Activated naive CD8-positive, alpha-beta T cell treated with anti-CD3 and anti-CD28 coated beads, Interleukin-2, amount 50 U/mL, for 16 hours (primary cell): ENCODE measurements around the gene TMEM263.
"Not testable (repeated sequence)": the region's sequence is repeated elsewhere in the genome, so short reads cannot be mapped to it uniquely, and the experiment has no call there.

Experiments used
- DNase-seq: peaks from one replicate; pipeline ENCODE4 v3.0.0-alpha.2; 2020; ENCODE audit warnings: low read depth, low spot score

TMEM263 gene

DNA sequence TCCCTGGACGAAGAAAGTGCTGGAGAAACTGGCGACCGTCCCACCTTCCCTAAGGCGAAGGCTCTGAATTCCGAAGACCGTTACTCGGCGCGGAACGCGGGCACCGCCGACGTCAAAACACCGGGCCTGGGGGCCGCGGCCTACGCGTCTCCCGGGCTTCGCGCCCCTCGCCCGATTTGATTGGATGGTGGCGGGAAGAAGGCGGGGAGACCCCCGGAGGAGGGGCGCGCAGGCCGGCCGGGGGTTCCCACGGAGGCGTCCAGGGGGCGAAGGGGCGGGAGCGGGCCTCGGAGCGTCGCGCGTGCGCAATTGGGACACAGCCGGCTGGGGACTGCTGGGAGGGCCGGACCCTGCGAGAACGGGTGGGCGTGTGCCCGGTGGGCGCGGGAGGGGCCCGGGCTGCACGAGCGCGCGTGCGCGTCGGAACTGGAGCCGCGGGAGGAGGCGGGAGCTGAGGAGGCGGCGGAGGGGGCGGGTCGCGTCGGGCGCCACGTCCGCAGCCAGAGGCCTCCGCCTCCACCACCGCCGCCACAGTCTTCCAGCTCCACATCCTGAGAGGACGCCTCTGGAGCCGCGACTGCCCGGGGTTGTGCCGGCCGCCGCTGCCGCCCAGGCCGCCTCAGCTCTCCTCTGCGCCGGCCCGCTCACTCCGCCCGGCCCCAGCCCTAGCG, at the start of gene TMEM263:
TSS of gene TMEM263 (plus strand) at position 531 of the 671 bp plus-strand sequence. CDS start 11,210 bp downstream, outside the sequence.
- peak; percentile 86 for DNase-seq

DNA sequence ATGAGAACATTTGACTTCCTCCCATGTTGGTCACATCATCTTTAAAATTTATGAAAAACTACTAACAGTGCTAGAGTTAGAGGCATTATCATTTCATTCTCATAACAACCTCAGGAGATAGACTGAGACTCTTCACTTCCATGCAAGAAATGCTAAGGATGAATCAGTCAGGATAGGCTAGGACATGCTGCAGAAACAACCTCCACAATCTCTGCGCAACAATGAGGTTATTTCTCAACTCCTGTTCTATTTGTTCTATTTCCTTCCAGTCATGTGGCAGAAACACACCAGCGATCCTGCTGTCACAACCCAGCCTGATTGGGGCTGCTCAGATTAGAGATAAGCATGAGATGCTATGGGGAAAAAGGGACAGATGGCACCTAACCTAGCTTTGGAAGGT, 49.0 kb upstream of the TMEM263 start:
- no peak for DNase-seq

DNA sequence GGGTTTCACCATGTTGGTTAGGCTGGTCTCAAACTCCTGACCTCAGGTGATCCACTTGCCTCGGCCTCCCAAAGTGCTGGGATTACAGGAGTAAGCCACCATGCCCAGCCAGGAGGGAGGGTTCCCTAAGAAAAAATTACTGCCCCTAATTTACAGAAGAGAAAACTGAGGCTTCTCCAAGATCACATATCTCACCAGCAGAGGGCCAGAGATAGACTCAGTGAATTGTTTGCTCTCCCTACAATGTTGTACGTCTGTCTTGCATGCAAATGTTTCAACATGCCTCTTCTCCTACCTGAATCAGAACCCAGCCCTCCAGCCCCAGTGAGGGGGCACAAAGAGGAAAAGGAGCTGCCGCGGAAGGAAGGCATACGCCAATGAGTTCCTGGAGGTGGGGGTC, 48.3 kb upstream of the TMEM263 start:
- no peak for DNase-seq

DNA sequence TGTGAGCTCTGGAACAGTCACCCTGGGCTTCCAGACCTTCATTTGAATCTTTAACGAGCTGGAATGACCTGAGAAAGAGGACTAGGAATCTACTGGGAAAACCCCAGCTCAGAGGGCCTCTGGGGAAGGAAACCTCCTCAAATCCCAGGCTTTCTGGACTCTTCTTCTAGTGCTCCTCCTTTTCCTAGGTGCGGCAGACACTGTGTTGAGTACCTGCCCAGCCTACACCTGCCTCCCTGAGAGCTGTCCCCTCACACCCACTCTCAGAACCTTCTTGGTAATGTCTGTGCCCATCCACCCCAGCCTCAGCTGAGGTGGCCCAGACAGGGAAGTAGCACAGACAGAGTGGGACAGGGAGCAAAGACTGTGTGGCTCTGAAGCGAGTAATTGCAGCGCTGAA, 47.9 kb upstream of the TMEM263 start:
- DNase-seq, result no peak

DNA sequence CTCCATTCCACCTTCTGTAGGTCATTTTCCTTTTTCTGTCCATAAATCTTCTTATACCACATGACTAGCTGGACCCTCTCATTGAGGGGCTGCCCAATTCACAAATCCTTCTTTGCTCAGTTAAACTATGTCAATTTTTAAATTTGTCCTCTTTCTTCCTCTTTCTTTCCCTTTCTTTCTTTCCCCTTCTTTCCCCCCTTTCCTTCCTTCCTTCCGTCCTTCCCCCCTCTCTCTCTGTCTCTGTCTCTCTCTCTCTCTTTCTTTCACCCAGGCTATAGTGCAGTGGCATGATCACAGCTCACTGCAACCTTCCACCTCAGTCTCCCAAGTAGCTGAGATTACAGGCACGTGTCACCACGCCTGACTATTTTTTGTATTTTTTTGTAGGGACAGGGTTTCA, 47.1 kb upstream of the TMEM263 start:
- no peak for DNase-seq

DNA sequence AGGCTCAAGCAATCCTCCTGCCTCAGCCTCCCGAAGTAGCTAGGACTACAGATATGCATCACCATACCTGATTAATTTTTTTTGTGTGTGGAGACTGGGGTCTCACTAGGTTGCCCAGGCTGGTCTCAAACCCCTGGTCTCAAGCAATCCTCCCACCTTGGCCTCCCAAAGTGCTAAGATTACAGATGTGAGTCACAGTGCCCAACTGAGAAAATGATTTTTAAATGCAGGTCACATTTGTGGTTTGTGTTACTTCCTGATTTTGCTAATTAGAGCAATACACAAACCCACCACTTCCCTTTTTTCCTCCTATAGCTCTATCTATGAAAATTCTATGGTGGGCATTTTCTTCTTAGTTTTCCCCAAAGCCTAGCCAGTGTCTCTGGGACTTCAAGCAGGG, 45.5 kb upstream of the TMEM263 start:
- no peak for DNase-seq

DNA sequence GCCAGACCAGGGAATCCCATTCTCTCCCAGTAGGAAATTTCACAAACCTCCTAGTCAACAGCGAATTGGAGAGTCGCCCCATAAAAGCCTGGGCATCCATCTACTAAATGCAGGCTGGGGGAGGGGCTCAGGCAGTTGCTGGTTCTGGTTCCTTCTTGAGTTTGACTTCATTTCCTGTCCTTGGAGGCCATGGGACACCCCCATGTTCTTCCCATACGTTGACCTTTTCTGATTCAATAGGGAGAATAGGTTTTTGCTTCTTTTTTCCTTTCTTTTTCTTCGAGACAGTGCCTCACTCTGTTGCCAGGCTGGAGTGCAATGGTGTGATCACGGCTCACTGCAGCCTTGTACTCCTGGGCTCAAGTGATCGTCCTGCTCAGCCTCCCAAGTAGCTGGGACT, 44.1 kb upstream of the TMEM263 start:
- DNase-seq, result no peak

DNA sequence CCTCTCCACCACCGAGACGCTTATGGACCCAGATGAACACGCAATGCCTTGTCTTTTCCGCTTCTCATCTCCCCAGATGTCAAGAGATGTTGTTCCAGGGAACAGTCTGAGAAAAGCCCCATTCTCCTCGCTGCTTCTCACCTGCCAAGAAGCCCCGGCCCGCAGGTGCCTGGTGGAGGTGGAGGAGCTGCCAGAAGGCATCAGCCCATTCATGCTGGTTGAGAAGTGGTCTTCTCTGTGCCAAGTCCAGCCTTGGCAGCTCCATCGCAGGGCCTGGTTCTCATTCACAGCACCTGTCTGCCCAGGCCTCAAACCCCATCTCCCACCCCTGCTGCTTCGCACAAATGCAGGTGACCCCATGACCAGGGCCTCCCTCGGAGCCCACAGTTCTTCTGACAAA, 42.3 kb upstream of the TMEM263 start:
- no peak for DNase-seq

DNA sequence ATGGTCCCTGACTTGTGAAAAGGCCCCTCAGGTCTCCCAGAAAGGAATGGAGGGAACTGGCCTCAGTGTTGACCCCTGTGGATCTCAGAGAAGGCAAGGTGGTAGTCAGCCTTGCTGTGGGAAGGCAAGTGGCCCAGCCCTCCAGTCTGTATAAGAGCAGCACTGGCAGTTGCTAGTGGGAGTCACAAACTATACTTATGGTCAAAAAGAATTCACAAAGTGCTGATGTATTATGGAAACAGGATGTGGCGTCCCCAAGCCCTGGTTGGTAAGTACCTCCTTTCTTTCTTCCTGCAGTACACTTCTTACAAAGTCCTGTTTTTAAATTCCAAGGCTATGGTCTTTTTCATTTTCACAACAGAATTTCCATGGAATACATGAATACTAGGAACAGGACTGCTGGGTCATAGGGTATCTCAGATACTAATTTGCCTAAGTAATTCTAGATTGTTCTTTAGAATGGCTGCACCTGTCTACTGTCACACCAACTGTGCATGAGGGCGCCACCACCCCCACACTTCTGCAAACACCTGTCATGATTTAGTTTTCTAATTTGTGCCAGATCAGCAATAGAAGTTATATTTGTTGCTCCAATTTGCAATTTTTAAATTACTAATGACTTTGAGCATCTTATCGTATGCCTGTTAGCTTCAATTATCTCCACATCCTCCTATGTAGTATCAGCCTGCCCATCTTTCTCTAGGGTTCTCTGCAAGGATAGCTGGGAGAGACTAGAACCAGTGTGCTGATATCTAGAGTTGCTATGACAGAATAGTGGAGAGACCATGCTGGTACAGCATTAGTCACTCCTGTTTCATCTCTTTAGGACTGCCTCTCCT, 40.7 kb upstream of the TMEM263 start:
- DNase-seq, result no peak

DNA sequence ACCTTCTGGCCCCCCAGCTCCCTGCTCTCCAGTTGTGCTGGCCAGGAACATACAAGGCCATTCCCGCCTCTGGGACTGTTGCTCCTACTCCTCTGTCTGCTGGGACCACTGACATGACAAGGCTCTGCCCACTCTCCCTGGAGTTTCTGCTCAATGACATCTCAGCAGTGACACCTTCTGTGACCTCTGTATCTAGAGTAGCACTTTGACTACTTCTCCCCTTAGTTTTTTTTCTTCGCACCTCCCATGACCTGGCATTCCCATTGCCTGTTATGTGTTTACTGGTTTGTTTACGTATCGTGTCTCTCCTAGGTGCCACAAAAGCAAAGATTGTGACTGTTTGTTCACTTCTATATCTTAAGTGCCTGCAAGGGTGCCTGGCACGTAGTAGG, 40.1 kb upstream of the TMEM263 start:
- DNase-seq, result no peak

DNA sequence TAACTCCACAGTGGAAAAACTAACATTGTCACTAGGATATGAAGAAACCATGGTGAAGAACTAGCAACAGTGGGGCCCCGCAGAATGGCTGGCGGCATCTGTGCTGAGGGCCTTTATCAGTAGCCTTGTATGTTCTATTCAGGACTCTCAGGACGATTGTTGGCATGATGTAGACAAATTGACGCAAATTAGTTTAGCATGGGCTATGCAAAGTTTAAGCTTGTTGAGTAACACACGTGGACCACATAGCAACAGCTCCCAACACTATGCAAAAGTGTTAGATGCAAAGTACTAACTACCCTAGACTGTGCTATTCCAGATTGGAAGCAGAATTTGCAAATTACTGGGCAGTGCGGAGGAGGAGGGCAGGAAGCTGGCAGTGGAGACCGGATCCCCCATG, 38.2 kb upstream of the TMEM263 start:
- no peak for DNase-seq

DNA sequence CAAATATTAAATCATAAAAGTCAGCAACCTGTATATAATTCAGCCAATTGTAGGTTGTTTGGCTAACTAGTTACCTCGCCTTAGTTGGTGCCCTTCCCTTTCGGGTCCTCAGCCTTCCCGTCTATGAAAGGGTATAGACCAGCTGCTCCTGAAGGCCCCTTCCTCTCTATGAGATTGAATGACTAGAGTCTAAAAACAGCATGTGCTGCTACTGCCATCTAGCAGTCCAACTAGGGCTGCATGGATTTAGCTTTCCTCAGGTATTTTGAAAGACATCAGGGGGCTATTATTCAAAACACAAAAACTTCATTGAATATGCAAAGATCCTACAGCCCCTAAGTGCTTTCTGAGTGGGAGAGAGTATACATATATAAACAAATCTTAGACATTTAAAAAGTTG, 37.0 kb upstream of the TMEM263 start:
- no peak for DNase-seq

DNA sequence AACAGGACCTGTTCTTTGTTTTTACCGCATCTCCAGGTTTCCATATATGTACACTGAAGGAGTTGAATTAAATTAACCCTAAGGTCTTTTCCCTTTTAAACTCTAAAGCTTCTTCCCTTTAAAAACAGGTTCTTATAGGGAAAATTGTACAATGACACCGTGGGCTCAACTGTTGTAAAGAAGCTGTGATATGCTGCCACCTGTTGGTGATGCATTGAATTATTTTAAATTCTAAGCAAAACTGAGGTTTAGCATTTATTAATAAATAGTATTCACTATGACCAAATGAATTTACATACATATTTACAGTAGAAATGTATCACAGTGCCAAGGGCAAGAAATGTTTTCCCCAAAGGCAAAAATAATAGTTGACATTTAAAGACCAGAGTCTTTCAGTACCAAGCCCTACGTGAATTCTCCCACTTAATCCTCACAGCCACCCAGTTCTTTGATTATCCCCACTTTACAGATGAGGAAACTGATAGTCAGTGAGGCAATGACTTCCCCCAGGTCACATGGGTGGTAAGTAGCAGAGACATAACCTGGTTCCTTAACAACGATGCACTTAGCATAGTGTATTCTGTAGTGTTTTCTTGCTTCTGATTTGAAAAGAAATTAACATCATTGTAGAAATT, 35.7 kb upstream of the TMEM263 start:
- DNase-seq, result no peak

DNA sequence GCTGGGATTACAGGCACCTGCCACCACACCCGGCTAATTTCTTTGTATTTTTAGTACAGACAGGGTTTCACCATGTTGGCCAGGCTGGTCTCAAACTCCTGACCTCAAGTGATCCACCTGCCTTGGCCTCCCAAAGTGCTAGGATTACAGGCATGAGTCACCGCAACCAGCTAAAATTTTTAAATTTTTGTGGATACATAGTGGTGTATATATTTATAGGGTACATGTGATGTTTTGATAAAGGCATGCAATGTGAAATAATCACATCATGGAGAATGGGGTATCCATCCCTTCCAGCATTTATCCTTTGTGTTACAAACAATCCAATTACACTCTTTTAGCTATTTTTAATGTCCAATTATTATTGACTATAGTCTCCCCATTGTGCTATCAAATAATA, 33.7 kb upstream of the TMEM263 start:
- DNase-seq, result not testable (repeated sequence)

DNA sequence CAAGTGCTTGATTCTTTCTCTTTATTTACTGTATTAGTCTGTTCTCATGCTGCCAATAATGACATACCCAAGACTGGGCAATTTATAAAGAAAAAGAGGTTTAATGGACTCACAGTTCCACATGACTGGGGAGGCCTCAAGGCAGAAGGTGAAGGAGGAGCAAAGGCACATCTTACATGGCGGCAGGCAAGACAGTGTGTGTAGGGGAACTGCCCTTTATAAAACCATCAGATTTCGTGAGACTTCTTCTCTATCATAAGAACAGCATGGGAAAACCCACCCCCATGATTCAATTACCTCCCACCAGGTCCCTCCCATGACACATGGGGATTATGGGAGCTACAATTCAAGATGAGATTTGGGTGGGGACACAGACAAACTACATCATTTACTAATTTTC, 32.1 kb upstream of the TMEM263 start:
- not testable (repeated sequence) for DNase-seq

DNA sequence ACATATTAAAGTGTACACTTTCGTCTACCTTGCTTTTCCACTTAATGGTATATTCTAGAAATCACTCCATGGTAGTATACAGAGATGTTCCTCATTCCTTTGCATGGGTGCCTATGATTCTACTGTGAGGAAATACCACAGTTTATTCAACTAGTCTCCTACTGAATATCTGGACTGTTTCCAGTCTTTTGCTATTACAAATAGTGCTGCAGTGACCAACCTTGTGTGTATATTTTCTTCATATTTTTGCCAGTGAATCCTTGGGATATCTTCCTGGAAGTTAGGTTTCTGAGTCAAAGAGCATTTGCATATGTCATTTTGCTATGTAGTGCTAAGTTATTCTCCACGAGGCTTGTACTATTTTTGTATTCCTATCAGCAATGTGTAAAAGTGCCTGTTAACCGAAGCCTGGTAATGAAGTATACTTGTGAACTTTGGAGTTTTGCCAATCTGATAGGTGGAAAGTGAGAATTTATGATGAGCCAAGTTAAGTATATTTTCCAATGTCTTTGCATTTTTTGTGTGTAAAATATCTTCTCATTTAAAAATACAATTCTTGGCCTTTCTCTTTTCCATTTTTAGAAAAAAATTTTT, 31.3 kb upstream of the TMEM263 start:
- DNase-seq, result no peak

DNA sequence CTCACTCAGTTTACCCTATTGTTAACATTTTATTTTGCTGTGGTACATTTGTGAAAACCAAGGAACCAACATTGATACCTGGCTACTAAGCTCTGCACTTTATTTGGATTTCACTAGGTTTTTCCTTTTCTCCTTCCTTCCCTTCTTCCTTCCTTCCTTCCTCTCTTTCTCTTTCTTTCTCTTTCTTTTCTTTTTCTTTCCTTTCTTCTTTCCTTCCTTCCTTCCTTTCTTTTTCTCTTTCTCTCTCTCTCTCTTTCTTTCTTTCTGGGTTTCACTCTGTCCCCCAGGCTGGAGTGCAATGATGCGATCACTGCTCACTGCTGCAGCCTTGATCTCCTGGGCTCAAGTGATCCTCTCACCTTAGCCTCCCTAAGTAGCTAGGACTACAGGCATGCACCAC, 29.1 kb upstream of the TMEM263 start:
- DNase-seq, result no peak

DNA sequence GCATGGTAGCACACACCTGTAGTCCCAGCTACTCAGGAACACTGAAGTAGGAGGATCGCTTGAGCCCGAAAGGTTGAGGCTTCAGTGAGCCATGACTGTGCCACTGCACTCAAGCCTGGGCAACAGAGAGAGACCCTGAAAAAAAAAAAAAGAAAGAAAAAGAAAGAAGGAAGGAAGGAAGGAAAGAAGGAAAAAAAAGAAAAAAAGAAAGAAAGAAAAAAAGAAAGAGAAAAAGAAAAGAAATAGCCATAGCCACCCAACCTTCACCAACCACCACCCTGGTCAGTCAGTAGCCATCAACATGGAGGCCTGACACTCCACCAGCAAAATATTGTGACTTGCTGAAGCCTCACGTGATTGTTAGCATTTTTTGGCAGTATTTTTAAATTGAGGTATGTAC, 21.4 kb upstream of the TMEM263 start:
- DNase-seq, result no peak

DNA sequence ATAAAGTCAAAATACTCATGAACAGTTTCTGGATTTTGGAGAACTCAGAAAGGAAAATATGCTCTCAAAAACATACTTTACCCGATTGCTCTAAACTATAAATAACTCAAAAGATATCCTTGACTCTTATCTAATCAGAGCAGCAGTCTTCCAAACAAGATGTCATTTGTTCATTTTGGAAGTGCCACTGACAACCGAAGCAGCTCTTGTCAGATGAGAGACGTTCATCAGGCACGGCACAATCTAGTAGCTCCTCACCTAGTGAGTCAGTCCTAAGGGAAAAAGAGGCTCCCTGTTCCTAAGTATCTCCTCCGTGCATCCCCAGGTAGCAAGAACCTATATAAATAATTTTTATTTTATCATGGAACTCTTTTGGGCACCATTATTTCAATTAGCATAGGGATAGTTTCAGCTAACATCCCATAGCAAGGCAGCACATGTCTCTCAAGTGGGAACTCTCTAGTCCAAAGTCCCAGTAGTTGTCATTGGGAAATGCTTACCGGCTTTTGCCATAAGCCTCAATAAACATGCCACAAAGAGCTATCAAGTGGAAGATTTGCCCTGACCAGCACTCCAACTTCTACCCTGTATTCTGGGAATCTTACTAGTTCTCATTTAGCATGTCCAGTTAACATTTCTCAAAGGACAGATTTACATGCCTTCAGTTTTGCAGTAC, 14.1 kb upstream of the TMEM263 start:
- no peak for DNase-seq

DNA sequence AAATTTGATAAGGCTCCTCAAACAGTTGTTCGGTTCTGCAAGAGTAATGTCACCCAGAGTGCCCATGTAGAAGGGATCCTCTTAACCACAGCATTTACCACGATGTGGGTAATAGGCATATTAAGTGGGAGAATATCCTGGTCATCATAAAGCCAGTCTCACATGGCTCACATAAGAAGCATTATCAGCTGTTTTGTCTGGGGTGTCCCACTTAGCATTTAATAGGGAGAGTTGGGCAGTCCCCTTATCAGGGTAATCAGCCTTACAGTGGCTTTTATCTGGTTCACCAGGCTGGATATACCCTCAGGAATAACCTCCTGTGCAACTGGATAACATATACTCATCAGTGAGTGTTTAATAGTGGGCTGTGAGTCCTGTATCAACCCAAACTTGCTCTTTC, 12.9 kb upstream of the TMEM263 start:
- DNase-seq, result no peak

DNA sequence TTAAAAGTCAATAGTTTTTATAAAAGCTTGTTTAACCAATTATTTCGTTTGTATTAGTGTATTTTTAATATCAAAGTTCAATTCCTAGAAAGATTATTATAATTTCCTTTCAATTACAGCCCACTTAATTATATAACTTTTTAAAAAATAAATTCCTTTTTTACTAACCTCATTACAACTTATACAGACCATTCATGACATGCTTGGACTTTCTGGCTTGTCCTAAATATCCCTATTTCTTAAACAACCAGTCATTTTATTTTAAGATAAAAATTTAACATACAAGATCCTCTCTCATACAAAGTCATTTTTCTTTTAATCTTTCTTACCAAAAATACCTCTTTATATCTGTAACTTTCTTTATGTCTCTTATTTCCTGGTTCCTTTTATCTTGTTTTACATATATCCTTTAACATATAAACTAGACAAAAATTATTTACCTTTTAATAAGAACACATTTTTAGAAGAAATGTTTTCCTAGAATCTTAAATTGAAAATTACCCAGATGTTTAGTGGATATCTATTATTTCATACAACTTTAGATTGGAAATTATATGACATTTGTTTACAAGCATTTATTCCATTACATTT, 10.4 kb upstream of the TMEM263 start:
- no peak for DNase-seq
